HG03520 (cell line): ENCODE data around the gene TBL3.
A peak's percentile ranks its signal among the peaks of the same experiment; 100 is the strongest.

Source experiments
- ATAC-seq: cut with Tn5 transposase; IDR thresholded peaks from one replicate; pipeline ENCODE4 v1.9.1; 2021; ENCODE audit warnings: mild to moderate bottlenecking, moderate library complexity; ENCODE audit not compliant: unreplicated experiment

TBL3 gene

GRCh38 chr16:2013527-2013926, 41.7 kb downstream of the TBL3 start:
- no peak for ATAC-seq

GRCh38 chr16:2015117-2015946, 43.5 kb downstream of the TBL3 start:
- no peak for ATAC-seq

- no peak for ATAC-seq
Measured at GRCh38 chr16:2015947-2016208, 44.0 kb downstream of the TBL3 start.

- no peak for ATAC-seq
Measured at GRCh38 chr16:2016407-2016922, 44.6 kb downstream of the TBL3 start.

GRCh38 chr16:2019518-2019920, 47.7 kb downstream of the TBL3 start, which contains the start of gene NPW:
NPW (plus strand) TSS chr16:2019785.
- ATAC-seq = no peak

GRCh38 chr16:2019921-2020831, 48.3 kb downstream of the TBL3 start:
- ATAC-seq = no peak

- no peak for ATAC-seq
Measured at GRCh38 chr16:2022723-2023091, 50.9 kb downstream of the TBL3 start.

GRCh38 chr16:2023092-2024031, 51.5 kb downstream of the TBL3 start:
- ATAC-seq = peak; percentile 50

- ATAC-seq = no peak
Measured at GRCh38 chr16:2024032-2024420, 52.2 kb downstream of the TBL3 start.

GRCh38 chr16:2025251-2025650, 53.4 kb downstream of the TBL3 start:
- no peak for ATAC-seq

GRCh38 chr16:2025878-2026460, 54.1 kb downstream of the TBL3 start:
- no peak for ATAC-seq

GRCh38 chr16:2026461-2027023, 54.7 kb downstream of the TBL3 start, which contains the start of gene NHERF2:
NHERF2 (plus strand) TSS chr16:2026902; CDS start chr16:2027006, 104 bp downstream.
- ATAC-seq = no peak

- no peak for ATAC-seq
Measured at GRCh38 chr16:2027024-2028010, 55.5 kb downstream of the TBL3 start.

- no peak for ATAC-seq
Measured at GRCh38 chr16:2028146-2028545, 56.3 kb downstream of the TBL3 start.

GRCh38 chr16:2028620-2029220, 56.9 kb downstream of the TBL3 start:
- ATAC-seq = no peak

- no peak for ATAC-seq
Measured at GRCh38 chr16:2029350-2029749, 57.5 kb downstream of the TBL3 start.

- no peak for ATAC-seq
Measured at GRCh38 chr16:2030036-2030435, 58.2 kb downstream of the TBL3 start.

GRCh38 chr16:2031081-2031577, 59.3 kb downstream of the TBL3 start:
- no peak for ATAC-seq
